ENCODE measurements around the gene CLEC2D.

DNA sequence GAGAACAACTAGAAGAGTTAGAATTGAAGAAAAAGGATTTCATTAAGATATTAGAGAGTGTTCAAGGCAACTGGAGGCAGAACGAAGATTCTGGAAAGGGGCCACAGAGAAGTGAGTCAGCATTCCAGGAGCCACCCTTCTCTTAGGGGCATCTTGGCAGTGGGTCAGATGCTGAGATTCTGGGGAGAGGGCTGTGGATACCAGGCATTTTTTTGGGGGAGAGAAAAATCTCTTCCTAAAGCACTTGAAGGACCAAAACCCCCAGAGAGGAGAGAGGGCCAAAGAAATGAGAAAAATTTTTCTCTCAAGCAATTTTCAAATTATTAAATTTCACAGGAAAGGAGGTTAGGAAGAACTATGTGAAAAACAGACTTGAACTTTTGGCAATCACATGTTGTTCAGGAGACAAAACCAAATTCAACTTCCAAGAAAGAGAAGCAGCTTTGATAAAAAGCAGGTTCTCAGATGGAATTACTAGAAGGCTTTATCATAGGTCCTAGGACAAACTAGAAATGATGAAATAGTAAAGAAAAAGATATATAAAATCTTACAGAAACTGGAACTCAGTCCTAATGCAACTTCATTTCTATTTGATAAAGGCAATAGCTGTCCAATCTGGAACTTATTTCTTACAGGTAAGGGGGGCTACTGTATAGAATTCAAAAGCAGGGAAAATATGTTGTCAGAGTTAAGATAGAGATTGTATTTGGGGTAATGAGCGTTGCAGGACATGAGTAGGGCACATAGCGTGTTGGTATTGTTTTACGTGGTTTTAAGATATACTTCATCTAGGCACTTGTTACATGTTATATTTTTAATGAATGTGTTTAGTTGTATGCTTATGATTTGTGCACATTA is 1.1 kb upstream of the CLEC2D start:
- TF ChIP-seq, protein P1, sequence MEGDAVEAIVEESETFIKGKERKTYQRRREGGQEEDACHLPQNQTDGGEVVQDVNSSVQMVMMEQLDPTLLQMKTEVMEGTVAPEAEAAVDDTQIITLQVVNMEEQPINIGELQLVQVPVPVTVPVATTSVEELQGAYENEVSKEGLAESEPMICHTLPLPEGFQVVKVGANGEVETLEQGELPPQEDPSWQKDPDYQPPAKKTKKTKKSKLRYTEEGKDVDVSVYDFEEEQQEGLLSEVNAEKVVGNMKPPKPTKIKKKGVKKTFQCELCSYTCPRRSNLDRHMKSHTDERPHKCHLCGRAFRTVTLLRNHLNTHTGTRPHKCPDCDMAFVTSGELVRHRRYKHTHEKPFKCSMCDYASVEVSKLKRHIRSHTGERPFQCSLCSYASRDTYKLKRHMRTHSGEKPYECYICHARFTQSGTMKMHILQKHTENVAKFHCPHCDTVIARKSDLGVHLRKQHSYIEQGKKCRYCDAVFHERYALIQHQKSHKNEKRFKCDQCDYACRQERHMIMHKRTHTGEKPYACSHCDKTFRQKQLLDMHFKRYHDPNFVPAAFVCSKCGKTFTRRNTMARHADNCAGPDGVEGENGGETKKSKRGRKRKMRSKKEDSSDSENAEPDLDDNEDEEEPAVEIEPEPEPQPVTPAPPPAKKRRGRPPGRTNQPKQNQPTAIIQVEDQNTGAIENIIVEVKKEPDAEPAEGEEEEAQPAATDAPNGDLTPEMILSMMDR (IDR thresholded peaks at IDR 0.05), result no peak
- TF ChIP-seq POLR2A (IDR thresholded peaks at IDR 0.05), result no peak
